WERI-Rb-1 (cell line): ENCODE results near the gene TCEA3.

Experiments
- DNase-seq: peaks from one replicate; pipeline ENCODE4 v3.0.0-alpha.2; 2020
- H3K27ac ChIP-seq: fragments of 250-450 bp; sonication (Bioruptor Pico); 2 replicates; pipeline ENCODE4 v1.5.1; 2020; ENCODE audit warnings: mild to moderate bottlenecking, moderate library complexity
- H3K27me3 ChIP-seq: fragments of 250-450 bp; sonication (Bioruptor Pico); 2 replicates; pipeline ENCODE4 v1.5.1; 2021; ENCODE audit warnings: mild to moderate bottlenecking, low read depth, moderate library complexity; ENCODE audit not compliant: insufficient read depth, severe bottlenecking
- H3K36me3 ChIP-seq: fragments of 250-450 bp; sonication (Bioruptor Pico); 2 replicates; pipeline ENCODE4 v1.5.1; 2020; ENCODE audit warnings: mild to moderate bottlenecking, moderate library complexity
- H3K4me3 ChIP-seq: 2 replicates; pipeline ENCODE4 v1.5.1; 2011; ENCODE audit warnings: low read depth, mild to moderate bottlenecking, control low read depth, low read length
- H3K9me3 ChIP-seq: fragments of 250-450 bp; sonication (Bioruptor Pico); 2 replicates; pipeline ENCODE4 v1.5.1; 2021; ENCODE audit warnings: mild to moderate bottlenecking, moderate library complexity; ENCODE audit not compliant: severe bottlenecking
- CTCF ChIP-seq: IDR thresholded peaks from 2 replicates; pipeline ENCODE4 v1.5.1; 2011; ENCODE audit warnings: low read depth, mild to moderate bottlenecking, control low read depth, inconsistent platforms, low read length

The TCEA3 gene

GRCh38 chr1:23424293-23425192, at the start of gene TCEA3:
TCEA3 (minus strand) TSS chr1:23424748; CDS start chr1:23424633, 115 bp downstream.
- Histone ChIP-seq H3K36me3 (no peaks in the 10 kb centered on the region), H3K27ac (no peak within 1 kb of the TSS), H3K9me3 (no peaks in the 10 kb centered on the region), H3K27me3 (no peaks in the 10 kb centered on the region), H3K4me3 (no peak within 1 kb of the TSS)
- no peak for TF ChIP-seq CTCF
- DNase-seq = no peak

GRCh38 chr1:23473037-23473800, 48.7 kb upstream of the TCEA3 start:
- DNase-seq = no peak
- no peaks in the 10 kb centered on the region for H3K27me3 ChIP-seq
- H3K4me3 ChIP-seq = no peak overlapping the region
- no peak overlapping the region for H3K27ac ChIP-seq
- H3K36me3 ChIP-seq = no peaks in the 10 kb centered on the region
- no peaks in the 10 kb centered on the region for H3K9me3 ChIP-seq
- no peak for TF ChIP-seq CTCF

GRCh38 chr1:23472351-23473036, 47.9 kb upstream of the TCEA3 start:
- H3K27me3 ChIP-seq = no peaks in the 10 kb centered on the region
- H3K36me3 ChIP-seq = no peaks in the 10 kb centered on the region
- no peaks in the 10 kb centered on the region for H3K9me3 ChIP-seq
- no peak for TF ChIP-seq CTCF
- no peak for DNase-seq
- H3K27ac ChIP-seq = no peak overlapping the region
- no peak overlapping the region for H3K4me3 ChIP-seq

- Histone ChIP-seq H3K27ac (no peak overlapping the region), H3K36me3 (no peaks in the 10 kb centered on the region), H3K9me3 (no peaks in the 10 kb centered on the region), H3K27me3 (no peaks in the 10 kb centered on the region), H3K4me3 (no peak overlapping the region)
- no peak for TF ChIP-seq CTCF
- no peak for DNase-seq
Measured at GRCh38 chr1:23471473-23472075, 47.0 kb upstream of the TCEA3 start.

- no peak overlapping the region for H3K27ac ChIP-seq
- H3K9me3 ChIP-seq = no peaks in the 10 kb centered on the region
- H3K36me3 ChIP-seq = no peaks in the 10 kb centered on the region
- DNase-seq = no peak
- no peak overlapping the region for H3K4me3 ChIP-seq
- no peak for TF ChIP-seq CTCF
- no peaks in the 10 kb centered on the region for H3K27me3 ChIP-seq
Measured at GRCh38 chr1:23470282-23471070, 45.9 kb upstream of the TCEA3 start.
